ENCODE data around the gene APEX1.

The APEX1 gene

GRCh38 chr14:20461225-20462141 is 6.5 kb downstream of the APEX1 start, which contains the start of gene PIP4P1:
Gene PIP4P1 (minus strand): TSS chr14:20461434. CDS start chr14:20461325, 109 bp downstream.
- H3K27me3 ChIP-seq (ENCODE audit: low read depth, low read length), result no peaks in the 10 kb centered on the region
- peaks cover 30 to 35% of the 10 kb centered on the region in 2 donors for H3K36me3 ChIP-seq (ENCODE audit: control insufficient read depth in 1 of 2, insufficient read depth in 2 of 2, low read length in 2 of 2)
- H3K4me3 ChIP-seq (ENCODE audit: low read depth in 1 of 2, low read length in 2 of 2), result peak within 1 kb of the TSS; percentile 76 to 91
- H3K27ac ChIP-seq (ENCODE audit: low read length), result peak within 1 kb of the TSS; percentile 90
- no peaks in the 10 kb centered on the region for H3K9me3 ChIP-seq (ENCODE audit: control insufficient read depth in 1 of 2, low read length in 2 of 2)
- H3K4me1 ChIP-seq (ENCODE audit: control insufficient read depth in 1 of 2, insufficient read depth in 2 of 2, low read length in 2 of 2), result peaks cover 11 to 31% of the 10 kb centered on the region in 2 donors

- Histone ChIP-seq H3K4me3 (ENCODE audit: low read depth in 1 of 2, low read length in 2 of 2) (peak overlapping the region; percentile 65 to 89), H3K36me3 (ENCODE audit: control insufficient read depth in 1 of 2, insufficient read depth in 2 of 2, low read length in 2 of 2) (no peaks in the 10 kb centered on the region), H3K27ac (ENCODE audit: low read length) (peak overlapping the region; percentile 92), H3K9me3 (ENCODE audit: control insufficient read depth in 1 of 2, low read length in 2 of 2) (no peaks in the 10 kb centered on the region), H3K4me1 (ENCODE audit: control insufficient read depth in 1 of 2, insufficient read depth in 2 of 2, low read length in 2 of 2) (peaks cover 0 to 14% of the 10 kb centered on the region in 2 donors), H3K27me3 (ENCODE audit: low read depth, low read length) (no peaks in the 10 kb centered on the region)
These were observed 13.8 kb downstream of the APEX1 start for GRCh38 chr14:20468764-20469241.

GRCh38 chr14:20469242-20469889 is 14.3 kb downstream of the APEX1 start, which contains the start of gene PNP:
Gene PNP (plus strand): TSS chr14:20469406. CDS start chr14:20469525, 119 bp downstream.
- Histone ChIP-seq H3K9me3 (ENCODE audit: control insufficient read depth in 1 of 2, low read length in 2 of 2) (no peaks in the 10 kb centered on the region), H3K4me1 (ENCODE audit: control insufficient read depth in 1 of 2, insufficient read depth in 2 of 2, low read length in 2 of 2) (peaks cover 0 to 14% of the 10 kb centered on the region in 2 donors), H3K27ac (ENCODE audit: low read length) (peak within 1 kb of the TSS; percentile 92), H3K36me3 (ENCODE audit: control insufficient read depth in 1 of 2, insufficient read depth in 2 of 2, low read length in 2 of 2) (peaks cover 3 to 4% of the 10 kb centered on the region in 2 donors), H3K4me3 (ENCODE audit: low read depth in 1 of 2, low read length in 2 of 2) (peak within 1 kb of the TSS; percentile 65 to 89), H3K27me3 (ENCODE audit: low read depth, low read length) (no peaks in the 10 kb centered on the region)

- H3K27me3 ChIP-seq (ENCODE audit: low read depth, low read length), result no peaks in the 10 kb centered on the region
- peak overlapping the region; percentile 92 for H3K27ac ChIP-seq (ENCODE audit: low read length)
- H3K4me1 ChIP-seq (ENCODE audit: control insufficient read depth in 1 of 2, insufficient read depth in 2 of 2, low read length in 2 of 2), result peaks cover 0 to 14% of the 10 kb centered on the region in 2 donors
- peak overlapping the region; percentile 65 to 89 for H3K4me3 ChIP-seq (ENCODE audit: low read depth in 1 of 2, low read length in 2 of 2)
- H3K9me3 ChIP-seq (ENCODE audit: control insufficient read depth in 1 of 2, low read length in 2 of 2), result no peaks in the 10 kb centered on the region
- H3K36me3 ChIP-seq (ENCODE audit: control insufficient read depth in 1 of 2, insufficient read depth in 2 of 2, low read length in 2 of 2), result peaks cover 10 to 11% of the 10 kb centered on the region in 2 donors
These were observed 15.0 kb downstream of the APEX1 start for GRCh38 chr14:20469890-20470602.

- Histone ChIP-seq H3K27ac (ENCODE audit: low read length) (peak overlapping the region; percentile 92), H3K27me3 (ENCODE audit: low read depth, low read length) (no peaks in the 10 kb centered on the region), H3K36me3 (ENCODE audit: control insufficient read depth in 1 of 2, insufficient read depth in 2 of 2, low read length in 2 of 2) (peaks cover 10 to 14% of the 10 kb centered on the region in 2 donors), H3K9me3 (ENCODE audit: control insufficient read depth in 1 of 2, low read length in 2 of 2) (no peaks in the 10 kb centered on the region), H3K4me3 (ENCODE audit: low read depth in 1 of 2, low read length in 2 of 2) (peak overlapping the region; percentile 65 to 89), H3K4me1 (ENCODE audit: control insufficient read depth in 1 of 2, insufficient read depth in 2 of 2, low read length in 2 of 2) (peaks cover 0 to 14% of the 10 kb centered on the region in 2 donors)
These were observed 15.5 kb downstream of the APEX1 start for GRCh38 chr14:20470603-20470901.

DNA sequence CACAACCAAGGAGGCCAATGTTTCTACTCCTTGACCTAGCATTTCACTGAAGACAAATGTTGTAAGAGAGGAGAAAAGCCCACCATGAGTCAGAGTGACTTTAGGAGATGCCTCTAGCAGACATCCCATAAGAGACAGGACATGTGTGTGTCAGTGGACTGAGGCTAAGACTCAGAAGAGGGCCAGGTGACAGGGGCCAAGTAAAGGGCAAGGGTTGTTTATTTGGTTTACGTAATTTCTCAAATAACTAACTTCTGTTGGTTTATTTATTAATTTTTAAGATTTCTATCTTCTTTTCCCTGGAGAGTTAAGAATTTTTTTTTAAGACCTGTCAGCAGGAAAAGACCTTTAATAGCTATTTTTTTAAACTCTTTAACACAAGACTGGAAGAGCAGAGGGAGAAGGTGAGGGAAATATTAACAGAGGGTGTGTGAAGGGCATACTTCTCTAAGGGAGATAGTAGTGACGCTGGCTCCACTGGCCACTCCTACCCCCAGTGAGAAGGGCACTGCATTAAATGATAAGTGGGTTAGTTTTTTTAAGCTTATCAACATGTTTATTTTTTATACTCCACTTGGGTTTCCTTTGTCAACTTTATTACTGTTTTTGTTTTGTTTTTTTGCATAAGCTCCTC is 17.6 kb downstream of the APEX1 start:
- Histone ChIP-seq H3K27ac (ENCODE audit: low read length) (no peak overlapping the region), H3K4me3 (ENCODE audit: low read depth in 1 of 2, low read length in 2 of 2) (no peak overlapping the region), H3K9me3 (ENCODE audit: control insufficient read depth in 1 of 2, low read length in 2 of 2) (no peaks in the 10 kb centered on the region), H3K4me1 (ENCODE audit: control insufficient read depth in 1 of 2, insufficient read depth in 2 of 2, low read length in 2 of 2) (peaks cover 13 to 14% of the 10 kb centered on the region in 2 donors), H3K36me3 (ENCODE audit: control insufficient read depth in 1 of 2, insufficient read depth in 2 of 2, low read length in 2 of 2) (peaks cover 20 to 35% of the 10 kb centered on the region in 2 donors), H3K27me3 (ENCODE audit: low read depth, low read length) (no peaks in the 10 kb centered on the region)

- no peak overlapping the region for H3K27ac ChIP-seq (ENCODE audit: low read length)
- peaks cover 20 to 39% of the 10 kb centered on the region in 2 donors for H3K36me3 ChIP-seq (ENCODE audit: control insufficient read depth in 1 of 2, insufficient read depth in 2 of 2, low read length in 2 of 2)
These were observed 21.8 kb downstream of the APEX1 start for GRCh38 chr14:20476776-20477175.

GRCh38 chr14:20477211-20477876 is 22.3 kb downstream of the APEX1 start:
- peak overlapping the region; percentile 14 for H3K27ac ChIP-seq (ENCODE audit: low read length)

More at GRCh38 chr14:20476776-20477175, 21.8 kb downstream of the APEX1 start:
- Histone ChIP-seq H3K4me1 (ENCODE audit: control insufficient read depth in 1 of 2, insufficient read depth in 2 of 2, low read length in 2 of 2) (peaks cover 0 to 14% of the 10 kb centered on the region in 2 donors), H3K9me3 (ENCODE audit: control insufficient read depth in 1 of 2, low read length in 2 of 2) (no peaks in the 10 kb centered on the region), H3K4me3 (ENCODE audit: low read depth in 1 of 2, low read length in 2 of 2) (no peak overlapping the region), H3K27me3 (ENCODE audit: low read depth, low read length) (no peaks in the 10 kb centered on the region)

GRCh38 chr14:20478894-20479293 is 23.9 kb downstream of the APEX1 start:
- peaks cover 20 to 39% of the 10 kb centered on the region in 2 donors for H3K36me3 ChIP-seq (ENCODE audit: control insufficient read depth in 1 of 2, insufficient read depth in 2 of 2, low read length in 2 of 2)
- H3K27ac ChIP-seq (ENCODE audit: low read length), result no peak overlapping the region
- H3K27me3 ChIP-seq (ENCODE audit: low read depth, low read length), result no peaks in the 10 kb centered on the region
- peaks cover 0 to 14% of the 10 kb centered on the region in 2 donors for H3K4me1 ChIP-seq (ENCODE audit: control insufficient read depth in 1 of 2, insufficient read depth in 2 of 2, low read length in 2 of 2)
- no peaks in the 10 kb centered on the region for H3K9me3 ChIP-seq (ENCODE audit: control insufficient read depth in 1 of 2, low read length in 2 of 2)
- H3K4me3 ChIP-seq (ENCODE audit: low read depth in 1 of 2, low read length in 2 of 2), result no peak overlapping the region

More at GRCh38 chr14:20477211-20477876, 22.3 kb downstream of the APEX1 start:
- Histone ChIP-seq H3K36me3 (ENCODE audit: control insufficient read depth in 1 of 2, insufficient read depth in 2 of 2, low read length in 2 of 2) (peaks cover 20 to 39% of the 10 kb centered on the region in 2 donors), H3K4me1 (ENCODE audit: control insufficient read depth in 1 of 2, insufficient read depth in 2 of 2, low read length in 2 of 2) (peaks cover 0 to 14% of the 10 kb centered on the region in 2 donors), H3K27me3 (ENCODE audit: low read depth, low read length) (no peaks in the 10 kb centered on the region), H3K4me3 (ENCODE audit: low read depth in 1 of 2, low read length in 2 of 2) (no peak overlapping the region), H3K9me3 (ENCODE audit: control insufficient read depth in 1 of 2, low read length in 2 of 2) (no peaks in the 10 kb centered on the region)

GRCh38 chr14:20482382-20482781 is 27.4 kb downstream of the APEX1 start:
- Histone ChIP-seq H3K9me3 (ENCODE audit: control insufficient read depth in 1 of 2, low read length in 2 of 2) (no peaks in the 10 kb centered on the region), H3K27ac (ENCODE audit: low read length) (no peak overlapping the region), H3K36me3 (ENCODE audit: control insufficient read depth in 1 of 2, insufficient read depth in 2 of 2, low read length in 2 of 2) (peaks cover 0 to 7% of the 10 kb centered on the region in 2 donors), H3K4me1 (ENCODE audit: control insufficient read depth in 1 of 2, insufficient read depth in 2 of 2, low read length in 2 of 2) (peaks cover 0 to 4% of the 10 kb centered on the region in 2 donors), H3K27me3 (ENCODE audit: low read depth, low read length) (no peaks in the 10 kb centered on the region), H3K4me3 (ENCODE audit: low read depth in 1 of 2, low read length in 2 of 2) (no peak overlapping the region)
